HG02678 (cell line): ENCODE data around the gene AKAP6.

Experiments
- ATAC-seq: cut with Tn5 transposase; IDR thresholded peaks from one replicate; pipeline ENCODE4 v1.9.1; 2021; ENCODE audit warnings: mild to moderate bottlenecking, moderate library complexity; ENCODE audit not compliant: unreplicated experiment

The AKAP6 gene

GRCh38 chr14:32696325-32697091 lies 367.4 kb downstream of the AKAP6 start:
- ATAC-seq = no peak

- ATAC-seq = no peak
Observed at GRCh38 chr14:32697114-32697513, 368.0 kb downstream of the AKAP6 start.

GRCh38 chr14:32697704-32698103 lies 368.6 kb downstream of the AKAP6 start:
- ATAC-seq = no peak

GRCh38 chr14:32698831-32699230 lies 369.7 kb downstream of the AKAP6 start:
- ATAC-seq = no peak

GRCh38 chr14:32701475-32701874 lies 372.4 kb downstream of the AKAP6 start:
- no peak for ATAC-seq

GRCh38 chr14:32702088-32702487 lies 373.0 kb downstream of the AKAP6 start:
- ATAC-seq = no peak

- ATAC-seq = peak; percentile 68
Observed at GRCh38 chr14:32702562-32702961, 373.5 kb downstream of the AKAP6 start.

GRCh38 chr14:32703183-32703621 lies 374.1 kb downstream of the AKAP6 start:
- no peak for ATAC-seq

- ATAC-seq = no peak
Observed at GRCh38 chr14:32706721-32707519, 377.8 kb downstream of the AKAP6 start.

GRCh38 chr14:32707742-32708500 lies 378.8 kb downstream of the AKAP6 start:
- ATAC-seq = no peak

- ATAC-seq = no peak
Observed at GRCh38 chr14:32709027-32709426, 379.9 kb downstream of the AKAP6 start.

GRCh38 chr14:32710231-32710671 lies 381.2 kb downstream of the AKAP6 start:
- ATAC-seq = no peak

- no peak for ATAC-seq
Observed at GRCh38 chr14:32710731-32711680, 381.9 kb downstream of the AKAP6 start.

- ATAC-seq = no peak
Observed at GRCh38 chr14:32713856-32714255, 384.8 kb downstream of the AKAP6 start.

- ATAC-seq = no peak
Observed at GRCh38 chr14:32719601-32720000, 390.5 kb downstream of the AKAP6 start.

GRCh38 chr14:32720927-32721326 lies 391.8 kb downstream of the AKAP6 start:
- ATAC-seq = no peak

GRCh38 chr14:32722631-32723183 lies 393.6 kb downstream of the AKAP6 start:
- ATAC-seq = no peak

GRCh38 chr14:32724867-32725471 lies 395.9 kb downstream of the AKAP6 start:
- ATAC-seq = no peak

GRCh38 chr14:32726516-32726915 lies 397.4 kb downstream of the AKAP6 start:
- ATAC-seq = no peak
